NCI-H1417 treated with DMSO at 0.1 percent for 48 hours (cell line): ENCODE measurements around the gene MEIS2.

Experiments used
- DNase-seq: peaks from one replicate; lab custom pipeline; 2025; lab: John Stamatoyannopoulos, UW

The MEIS2 gene

DNA sequence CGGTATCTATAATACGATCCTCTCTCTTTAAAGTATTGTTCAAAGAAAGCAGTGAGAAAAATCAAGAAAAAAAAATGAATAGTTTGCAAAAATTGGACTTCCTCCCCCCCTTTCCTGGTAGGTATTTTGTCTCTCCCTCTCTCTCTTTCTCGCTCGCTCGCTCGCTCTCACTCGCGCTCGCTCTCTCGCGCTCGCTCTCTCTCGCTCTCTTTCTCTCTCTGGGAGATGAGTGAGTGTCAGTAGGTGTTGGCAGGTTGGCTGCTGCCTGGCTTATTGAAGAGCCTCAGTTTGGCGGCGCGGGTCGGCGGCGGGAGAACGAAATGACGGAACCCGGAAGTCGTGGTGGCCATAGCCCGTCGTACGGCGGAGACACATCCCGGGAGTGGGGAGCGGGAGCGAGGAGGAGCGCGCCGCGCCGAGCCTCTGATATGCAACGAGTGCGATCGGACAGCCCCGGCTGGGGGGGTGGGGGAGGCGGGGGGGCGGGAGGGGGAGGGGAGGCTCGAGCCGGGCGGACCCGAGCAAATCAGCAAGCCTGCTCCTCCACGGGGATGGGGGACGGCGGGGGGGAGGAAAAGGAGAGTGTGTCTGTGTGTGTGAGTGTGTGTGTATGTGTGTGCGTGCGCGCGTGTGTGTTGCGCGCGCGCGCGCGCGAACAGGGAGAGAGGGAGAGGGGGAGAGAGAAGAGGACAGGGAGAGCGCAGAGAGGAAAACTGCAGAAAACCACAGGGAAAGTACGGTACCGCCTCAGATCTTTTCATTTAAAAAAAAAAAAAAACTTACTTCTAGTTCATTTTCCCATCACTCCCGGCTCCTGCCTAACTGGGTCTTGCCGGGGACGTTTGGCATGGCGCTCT, at the start of gene MEIS2:
Gene MEIS2 (minus strand): TSS at position 441 of the 857 bp plus-strand sequence. CDS start 1,083 bp downstream, outside the sequence.
- DNase-seq, result peak; percentile 48

DNA sequence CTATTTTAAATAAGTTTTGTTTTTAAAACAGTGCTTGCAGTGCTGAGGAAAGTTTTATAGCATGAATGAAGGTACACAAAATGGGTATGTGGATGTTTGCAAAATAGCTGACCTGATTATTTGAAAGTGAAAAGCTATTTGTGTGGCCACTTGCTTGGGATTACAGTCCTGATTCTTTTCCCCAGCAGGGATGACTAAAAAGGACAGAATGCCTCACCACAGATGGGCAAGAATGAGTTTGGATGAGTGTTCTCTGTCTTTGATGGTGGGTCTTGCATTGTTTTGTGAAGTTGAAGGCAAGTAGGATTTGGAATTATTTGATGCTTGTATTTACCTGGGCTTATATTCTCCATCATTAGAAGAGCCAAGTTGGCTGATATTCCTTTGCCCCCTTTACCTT, 48.8 kb upstream of the MEIS2 start:
- DNase-seq, result no peak

DNA sequence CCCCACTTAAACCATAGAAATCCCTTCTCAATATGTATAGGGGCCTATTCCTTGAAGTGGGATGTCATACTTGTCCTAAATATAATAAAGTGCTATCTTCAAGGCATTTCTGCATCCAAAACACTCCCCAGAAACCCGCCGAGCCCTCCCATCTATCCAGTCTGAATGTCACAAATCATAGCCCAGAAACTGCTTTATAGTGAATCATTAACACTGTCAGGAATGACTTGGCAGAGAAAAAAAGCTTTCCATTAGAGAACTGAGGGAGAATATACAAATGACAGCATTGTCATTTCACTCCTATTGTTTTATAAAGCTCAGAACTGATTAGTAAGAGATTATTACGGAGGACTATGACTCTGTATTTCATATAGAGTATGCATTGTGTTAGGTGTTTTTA, 48.4 kb upstream of the MEIS2 start:
- DNase-seq, result no peak

- no peak for DNase-seq
Observed at GRCh38 chr15:37143351-37143750, 43.0 kb upstream of the MEIS2 start.

- no peak for DNase-seq
Observed at GRCh38 chr15:37142371-37142770, 42.0 kb upstream of the MEIS2 start.

DNA sequence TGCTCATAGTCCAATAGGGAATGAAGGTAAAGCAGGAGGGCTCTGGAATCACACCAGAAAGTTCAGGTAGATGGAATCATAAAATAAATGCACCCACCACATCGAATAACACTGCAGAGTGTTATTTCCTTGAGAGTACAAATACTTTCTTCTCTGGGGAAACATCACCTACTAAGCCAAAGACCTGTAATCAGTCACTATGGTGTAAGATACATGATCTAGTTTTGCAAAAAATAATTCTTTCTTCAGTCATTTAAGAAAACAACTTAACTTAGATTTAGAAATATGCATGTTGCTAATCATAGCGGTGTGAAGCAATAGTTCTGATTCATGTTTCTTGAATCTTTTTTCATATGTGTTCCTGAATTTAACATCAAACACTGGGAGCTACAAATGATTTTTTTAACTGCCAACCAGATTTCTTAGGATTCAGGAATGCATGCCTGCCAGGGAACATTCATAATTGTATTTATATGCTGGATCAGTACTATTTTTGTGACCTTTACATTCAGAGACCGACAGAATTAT, 40.2 kb upstream of the MEIS2 start:
- DNase-seq, result no peak

DNA sequence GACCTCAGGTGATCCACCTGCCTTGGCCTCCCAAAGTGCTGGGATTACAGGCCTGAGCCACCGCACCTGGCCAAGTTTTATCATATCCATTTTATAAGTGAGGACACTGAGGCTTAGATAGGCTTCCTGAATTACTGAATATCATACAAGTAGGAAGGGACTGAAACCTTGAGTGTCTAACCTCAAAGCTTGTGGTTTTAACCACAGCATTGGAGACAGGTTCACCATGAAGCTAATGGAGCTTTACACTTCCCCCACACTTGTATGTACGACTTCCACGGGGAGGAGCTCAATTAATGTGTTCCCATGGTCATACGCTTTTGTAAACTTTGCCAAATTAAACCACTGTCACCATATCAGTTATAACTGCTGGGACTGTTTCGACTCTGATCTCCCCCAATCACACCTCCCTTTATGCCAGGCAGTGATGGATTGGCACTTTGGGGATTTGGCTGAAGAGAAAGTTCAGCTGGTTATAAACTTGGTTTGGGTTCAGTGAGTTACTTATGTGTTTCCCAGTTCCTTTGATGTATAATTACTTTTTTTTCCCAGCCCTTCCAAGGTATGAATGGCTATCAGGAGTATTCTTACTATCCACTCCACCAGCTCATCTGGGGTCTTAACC, 38.4 kb upstream of the MEIS2 start:
- no peak for DNase-seq

DNA sequence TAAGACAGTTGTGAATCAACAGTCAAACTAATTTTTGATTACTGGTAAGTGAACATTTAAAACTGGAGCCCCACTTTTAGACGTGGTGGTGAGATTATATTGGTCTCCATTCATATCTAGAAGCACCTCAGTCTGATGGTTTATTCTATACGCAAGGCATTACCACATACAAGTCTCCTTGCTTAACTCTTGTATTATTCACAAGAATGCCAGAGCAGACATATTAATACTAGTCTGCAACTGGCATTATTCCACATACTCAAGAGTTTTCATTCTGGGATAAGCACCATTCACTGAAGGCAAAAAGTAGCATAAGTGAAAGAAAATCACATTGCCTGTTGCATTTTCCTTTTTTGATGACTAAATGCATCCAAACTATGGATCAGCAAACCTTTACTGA, 36.9 kb upstream of the MEIS2 start:
- no peak for DNase-seq

DNA sequence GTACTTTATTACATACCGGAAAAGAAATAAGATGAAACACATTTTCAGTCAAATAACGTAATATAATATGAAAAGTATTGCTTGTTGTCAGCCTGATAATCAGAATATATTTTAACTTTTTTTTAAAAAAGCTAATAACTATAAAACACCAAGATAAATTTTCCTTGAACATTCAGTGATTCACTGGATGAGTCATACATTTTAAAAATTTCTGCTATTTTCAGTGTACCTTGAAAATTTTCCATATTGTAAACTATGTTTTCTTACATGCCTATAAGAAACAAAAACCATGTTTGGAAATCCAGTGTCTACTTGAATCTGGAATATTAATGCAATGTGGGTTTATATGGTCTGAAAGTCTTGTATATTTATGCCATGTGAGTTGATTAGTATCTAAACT, 36.3 kb upstream of the MEIS2 start:
- DNase-seq, result no peak

DNA sequence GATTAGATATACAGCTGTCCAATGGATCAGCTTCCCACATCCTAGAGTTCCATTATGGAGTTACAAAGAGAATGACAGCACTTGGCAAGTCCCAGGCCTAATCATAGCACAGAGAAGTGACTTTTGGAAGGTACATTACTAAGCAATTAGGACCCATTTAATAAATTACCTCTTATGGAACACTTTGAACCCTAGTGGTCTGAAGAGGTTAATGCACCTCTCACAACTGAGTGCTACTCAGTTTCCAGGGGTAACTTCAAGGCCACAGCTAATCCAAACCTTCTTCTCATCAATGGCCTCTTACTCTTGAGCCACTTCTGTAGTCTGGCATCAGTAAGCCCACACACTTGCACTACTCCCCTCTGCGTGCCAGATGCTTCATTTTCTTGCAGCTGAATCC, 34.9 kb upstream of the MEIS2 start:
- no peak for DNase-seq

GRCh38 chr15:37134699-37135131, 34.4 kb upstream of the MEIS2 start:
- no peak for DNase-seq

DNA sequence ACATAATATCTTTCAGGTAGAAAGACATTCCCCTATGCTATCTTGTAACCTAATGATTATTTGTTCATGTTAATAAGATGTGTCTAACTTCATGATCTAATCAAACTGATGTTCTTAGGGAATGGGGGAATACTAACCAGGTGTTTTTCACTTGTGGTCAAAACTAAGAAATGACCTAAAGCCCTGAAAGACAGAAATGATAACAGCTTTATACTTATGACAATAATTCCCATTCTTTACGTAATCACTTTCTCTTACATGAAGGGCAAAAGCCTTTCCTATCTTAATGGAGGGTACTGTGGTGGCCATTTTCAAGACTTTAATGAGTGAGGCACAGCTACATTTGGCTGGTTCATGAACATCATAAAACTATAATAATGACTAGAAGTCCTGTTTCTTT, 33.9 kb upstream of the MEIS2 start:
- DNase-seq, result no peak

DNA sequence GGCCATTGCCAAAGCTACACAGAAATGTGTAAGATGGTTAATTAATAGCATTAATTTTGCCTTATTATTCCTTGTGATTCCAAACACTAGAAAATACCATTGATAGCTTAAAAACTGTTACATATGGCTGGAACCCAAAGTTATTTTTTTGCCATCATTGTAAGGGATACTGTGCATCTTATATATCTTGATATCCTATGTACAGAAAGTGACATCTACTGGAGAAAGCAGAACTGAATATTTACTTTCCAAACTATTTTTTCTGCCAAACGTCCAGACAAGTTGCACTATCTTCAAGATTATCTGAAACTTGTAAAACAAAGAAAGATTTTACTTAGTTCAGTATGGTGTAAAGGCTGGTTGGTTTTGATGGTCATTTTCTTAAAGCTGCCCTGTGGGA, 33.3 kb upstream of the MEIS2 start:
- DNase-seq, result no peak

DNA sequence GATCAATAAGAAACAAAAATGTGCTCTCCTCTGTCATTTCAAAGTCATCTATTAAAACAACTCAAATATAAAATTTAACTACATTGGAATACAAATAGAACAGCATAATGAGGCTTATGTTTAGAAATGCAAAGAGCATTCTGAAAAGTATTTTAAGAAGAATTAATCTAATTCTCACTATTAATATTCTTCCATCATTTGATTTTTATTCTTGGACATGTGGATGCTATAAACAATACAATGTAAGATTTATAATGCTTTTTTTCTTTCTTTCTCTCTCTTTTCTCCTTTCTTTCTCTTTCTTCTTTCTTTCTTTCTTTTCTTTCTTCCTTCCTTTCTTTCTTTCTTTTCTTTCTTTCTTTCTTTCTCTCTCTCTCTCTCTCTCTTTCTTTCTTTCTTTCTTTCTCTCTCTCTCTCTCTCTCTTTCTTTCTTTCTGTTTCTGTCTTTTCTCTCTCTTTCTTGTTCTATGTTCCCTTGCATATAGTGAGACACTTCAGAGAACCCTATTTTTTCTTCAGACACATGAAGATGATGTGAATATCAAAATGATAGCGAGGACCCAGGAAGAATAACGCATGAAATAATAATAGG, 32.6 kb upstream of the MEIS2 start:
- no peak for DNase-seq

GRCh38 chr15:37131621-37132020, 31.3 kb upstream of the MEIS2 start:
- no peak for DNase-seq

GRCh38 chr15:37130356-37130755, 30.0 kb upstream of the MEIS2 start:
- no peak for DNase-seq

GRCh38 chr15:37125143-37125542, 24.8 kb upstream of the MEIS2 start:
- no peak for DNase-seq

GRCh38 chr15:37124331-37124730, 24.0 kb upstream of the MEIS2 start:
- no peak for DNase-seq

DNA sequence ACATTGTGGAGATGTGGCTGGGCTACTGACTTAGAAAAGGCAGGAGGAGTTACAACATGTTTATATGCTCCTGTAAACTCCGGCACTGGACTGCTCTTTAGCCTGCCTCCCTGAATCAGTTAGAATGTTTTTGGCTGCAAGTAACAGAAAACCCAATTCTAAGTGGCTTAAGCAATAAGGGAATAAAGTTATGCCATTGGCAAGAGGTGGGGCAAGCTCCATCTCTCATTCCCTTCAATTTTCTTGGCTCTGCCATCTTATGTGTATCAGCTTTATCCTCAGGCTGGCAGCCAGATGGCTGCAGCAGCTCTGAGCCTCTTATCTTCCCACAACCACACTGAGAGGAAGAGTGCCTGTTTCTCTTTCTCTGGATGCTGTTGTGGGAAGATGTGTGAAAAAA, 22.4 kb upstream of the MEIS2 start:
- DNase-seq, result no peak

DNA sequence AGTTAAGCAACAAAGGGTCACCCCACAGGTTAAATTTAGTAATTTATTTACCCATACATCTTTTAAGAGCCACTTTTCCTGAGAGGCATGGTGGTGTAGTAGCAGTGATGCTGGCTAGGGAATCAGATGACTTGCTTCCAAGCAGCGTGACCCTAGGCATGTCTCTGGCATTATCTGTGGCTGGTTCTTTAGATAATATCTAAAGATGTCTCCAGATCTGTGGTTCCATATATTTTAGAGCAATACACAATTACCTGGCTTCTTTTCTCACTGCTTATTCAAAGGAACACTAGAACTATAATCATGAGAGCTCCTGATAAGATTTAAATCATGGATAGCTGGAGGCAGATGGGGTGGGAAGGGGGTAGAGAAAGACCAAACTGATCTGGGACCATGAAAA, 21.1 kb upstream of the MEIS2 start:
- DNase-seq, result no peak

DNA sequence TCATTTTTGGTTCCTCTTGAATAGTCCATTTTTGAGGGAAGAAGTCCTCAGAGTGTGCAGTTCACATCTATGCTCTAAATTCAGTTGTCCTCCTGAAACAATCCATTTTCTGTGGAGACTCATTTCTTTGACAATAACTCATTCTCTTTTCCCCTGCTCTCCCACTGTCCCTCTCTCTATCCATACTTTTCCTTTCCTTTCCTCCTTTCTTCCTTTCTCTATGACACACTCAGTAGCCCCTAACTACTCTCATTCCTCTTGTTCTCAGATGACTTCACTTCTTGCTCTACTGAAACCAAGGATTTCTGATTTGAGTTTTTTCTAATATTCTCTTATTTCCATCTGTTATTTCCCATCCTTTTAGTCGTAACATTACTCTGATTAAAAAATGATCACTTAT, 16.7 kb upstream of the MEIS2 start:
- no peak for DNase-seq

- no peak for DNase-seq
Observed at GRCh38 chr15:37115538-37115937, 15.2 kb upstream of the MEIS2 start.
